ENCODE measurements around the gene ABCC6. TPM values are rescaled to one million over a fixed set of nuclear protein-coding genes. Genes with fewer than 3 reads are reported as not detected.

The ABCC6 gene
- total RNA-seq, 3 donors from 2014 or later (not counting 1 experiment from before 2014, with no cell fraction given) = 0.16 to 0.25 TPM; not detected in 1

DNA sequence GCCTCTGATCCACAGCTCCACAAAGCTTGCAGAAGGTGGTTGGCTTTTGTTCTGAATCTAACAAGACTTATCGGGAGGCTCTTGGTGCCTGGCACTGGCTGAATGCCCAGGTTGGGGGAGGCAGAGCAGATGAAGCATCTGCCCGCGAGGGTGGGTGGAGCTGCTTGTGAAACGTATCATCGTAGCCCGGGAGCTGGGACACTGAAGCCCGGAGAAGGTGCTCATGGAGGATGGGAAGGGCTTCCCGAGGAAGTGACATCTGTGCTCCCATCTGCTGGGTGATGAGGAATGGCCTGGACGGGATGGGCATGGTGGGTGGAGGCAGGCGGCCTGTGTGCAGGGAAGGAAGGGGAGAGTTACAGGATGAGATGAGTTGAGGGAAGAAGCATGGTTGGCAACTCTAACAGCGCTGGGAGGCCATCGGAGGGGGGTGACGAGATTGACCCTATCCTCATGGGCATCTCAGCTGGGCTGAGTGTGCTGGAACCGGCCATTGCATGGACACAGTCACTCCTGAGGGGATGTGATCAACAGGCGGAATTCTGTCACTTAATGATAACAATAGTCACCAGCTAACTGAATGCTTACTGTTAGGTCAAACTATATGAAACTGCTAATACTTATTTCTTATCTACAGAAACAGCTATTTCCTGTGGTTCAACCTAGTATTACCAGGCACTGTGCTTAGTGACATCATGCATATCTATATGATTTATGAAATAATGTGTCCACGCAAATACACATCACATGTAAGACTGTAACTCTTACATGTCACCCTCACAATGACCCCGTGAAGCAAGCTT is 102.7 kb downstream of the ABCC6 start:
- H3K4me1 Mint-ChIP-seq = peaks cover 24 to 26% of the 10 kb centered on the region in 2 donors
- H3K4me3 Mint-ChIP-seq = peak overlapping the region; percentile 49
- H3K9me3 Mint-ChIP-seq = peaks cover 0 to 7% of the 10 kb centered on the region in 2 donors
- Histone ChIP-seq H3K36me3 (ENCODE audit: control insufficient read depth, insufficient read depth, low read length) (peaks cover 37% of the 10 kb centered on the region), H3K9me3 (ENCODE audit: control insufficient read depth, insufficient read depth, low read length) (peaks cover 15% of the 10 kb centered on the region), H3K27ac (ENCODE audit: low read length) (no peak overlapping the region), H3K27me3 (ENCODE audit: control insufficient read depth, insufficient read depth, low read length) (no peaks in the 10 kb centered on the region), H3K4me3 (ENCODE audit: low read length) (no peak overlapping the region), H3K4me1 (ENCODE audit: control insufficient read depth, insufficient read depth, low read length) (peaks cover 33% of the 10 kb centered on the region)
- ATAC-seq (peak in 2 of 3 donors; percentile 52 to 80), DNase-seq (no peak)
- 51% methylated on average over 15 of the region's 17 CpGs for WGBS (ENCODE audit: insufficient coverage)
- peak overlapping the region; percentile 18 to 72 for H3K27ac Mint-ChIP-seq
- no peaks in the 10 kb centered on the region for H3K27me3 Mint-ChIP-seq (ENCODE audit: low read depth in 2 of 2)
- intact Hi-C loops (cut with micrococcal nuclease) = loop anchor here (10.0 kb wide), 1 partner anchor 696 kb away; no protein-coding TSS in a partner anchor
- TF ChIP-seq, protein P1, sequence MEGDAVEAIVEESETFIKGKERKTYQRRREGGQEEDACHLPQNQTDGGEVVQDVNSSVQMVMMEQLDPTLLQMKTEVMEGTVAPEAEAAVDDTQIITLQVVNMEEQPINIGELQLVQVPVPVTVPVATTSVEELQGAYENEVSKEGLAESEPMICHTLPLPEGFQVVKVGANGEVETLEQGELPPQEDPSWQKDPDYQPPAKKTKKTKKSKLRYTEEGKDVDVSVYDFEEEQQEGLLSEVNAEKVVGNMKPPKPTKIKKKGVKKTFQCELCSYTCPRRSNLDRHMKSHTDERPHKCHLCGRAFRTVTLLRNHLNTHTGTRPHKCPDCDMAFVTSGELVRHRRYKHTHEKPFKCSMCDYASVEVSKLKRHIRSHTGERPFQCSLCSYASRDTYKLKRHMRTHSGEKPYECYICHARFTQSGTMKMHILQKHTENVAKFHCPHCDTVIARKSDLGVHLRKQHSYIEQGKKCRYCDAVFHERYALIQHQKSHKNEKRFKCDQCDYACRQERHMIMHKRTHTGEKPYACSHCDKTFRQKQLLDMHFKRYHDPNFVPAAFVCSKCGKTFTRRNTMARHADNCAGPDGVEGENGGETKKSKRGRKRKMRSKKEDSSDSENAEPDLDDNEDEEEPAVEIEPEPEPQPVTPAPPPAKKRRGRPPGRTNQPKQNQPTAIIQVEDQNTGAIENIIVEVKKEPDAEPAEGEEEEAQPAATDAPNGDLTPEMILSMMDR (IDR thresholded peaks at IDR 0.05) = no peak
- peaks cover 15% of the 10 kb centered on the region for H3K36me3 Mint-ChIP-seq

DNA sequence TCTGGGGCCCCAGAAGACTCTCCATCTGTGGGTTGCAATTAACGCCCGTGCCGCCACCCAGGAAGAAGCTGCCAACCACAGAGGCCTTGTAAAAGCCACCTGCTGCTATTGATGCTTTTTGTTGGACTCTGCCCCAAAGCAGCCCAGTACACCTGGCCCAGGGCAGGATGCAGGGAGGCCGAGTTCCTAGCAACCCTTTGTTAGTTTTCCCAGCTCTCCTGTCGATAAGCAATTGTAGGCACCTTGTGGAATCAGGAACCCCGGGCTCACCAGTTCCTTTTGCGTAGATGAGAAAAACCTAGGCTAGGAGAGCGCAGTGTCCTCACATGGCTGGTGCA is 103.3 kb downstream of the ABCC6 start:
- no peak overlapping the region for H3K4me3 ChIP-seq (ENCODE audit: low read length)
- peaks cover 0 to 7% of the 10 kb centered on the region in 2 donors for H3K9me3 Mint-ChIP-seq
- peaks cover 15% of the 10 kb centered on the region for H3K9me3 ChIP-seq (ENCODE audit: control insufficient read depth, insufficient read depth, low read length)
- H3K36me3 ChIP-seq (ENCODE audit: control insufficient read depth, insufficient read depth, low read length) = peaks cover 35% of the 10 kb centered on the region
- peaks cover 33% of the 10 kb centered on the region for H3K4me1 ChIP-seq (ENCODE audit: control insufficient read depth, insufficient read depth, low read length)
- no peak overlapping the region for H3K27ac ChIP-seq (ENCODE audit: low read length)
- intact Hi-C loops (cut with micrococcal nuclease) = loop anchor here (10.0 kb wide), 1 partner anchor 695 kb away; no protein-coding TSS in a partner anchor
- H3K27ac Mint-ChIP-seq = peak overlapping the region; percentile 18 to 72
- ATAC-seq (peak in 1 of 3 donors; percentile 66), DNase-seq (peak in 1 of 2 donors; percentile 30)
- TF ChIP-seq, protein P1 (IDR thresholded peaks at IDR 0.05) = no peak
- no peaks in the 10 kb centered on the region for H3K27me3 ChIP-seq (ENCODE audit: control insufficient read depth, insufficient read depth, low read length)
- peak overlapping the region; percentile 49 for H3K4me3 Mint-ChIP-seq
- H3K4me1 Mint-ChIP-seq = peaks cover 24 to 26% of the 10 kb centered on the region in 2 donors
- 31% methylated on average over 8 of the region's 8 CpGs for WGBS (ENCODE audit: insufficient coverage)
- H3K36me3 Mint-ChIP-seq = peaks cover 14% of the 10 kb centered on the region
- H3K27me3 Mint-ChIP-seq (ENCODE audit: low read depth in 2 of 2) = no peaks in the 10 kb centered on the region

DNA sequence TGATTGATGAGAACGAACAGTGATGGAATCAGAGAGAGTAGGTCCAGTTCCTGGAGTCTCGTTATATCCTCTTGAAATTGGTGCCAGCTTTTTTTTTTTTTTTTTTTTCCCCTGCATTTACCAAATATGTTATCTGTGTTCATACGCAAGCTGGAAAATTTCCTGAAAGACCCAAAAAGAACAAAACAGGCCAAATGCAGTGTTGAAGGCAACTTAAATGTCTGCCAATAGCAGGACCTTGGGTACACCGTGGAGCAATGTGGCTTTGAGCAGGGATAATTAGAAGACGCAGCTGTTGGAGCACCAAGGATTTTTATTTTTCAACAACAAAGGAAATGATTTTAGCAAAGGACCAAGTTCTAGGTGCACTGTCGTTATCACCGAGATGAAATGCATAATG is 105.0 kb downstream of the ABCC6 start:
- Histone ChIP-seq H3K4me1 (ENCODE audit: control insufficient read depth, insufficient read depth, low read length) (peaks cover 33% of the 10 kb centered on the region), H3K27me3 (ENCODE audit: control insufficient read depth, insufficient read depth, low read length) (no peaks in the 10 kb centered on the region), H3K27ac (ENCODE audit: low read length) (no peak overlapping the region), H3K9me3 (ENCODE audit: control insufficient read depth, insufficient read depth, low read length) (peaks cover 15% of the 10 kb centered on the region), H3K36me3 (ENCODE audit: control insufficient read depth, insufficient read depth, low read length) (peaks cover 42% of the 10 kb centered on the region), H3K4me3 (ENCODE audit: low read length) (no peak overlapping the region)
- no peak overlapping the region for H3K4me3 Mint-ChIP-seq
- TF ChIP-seq, protein P1 (IDR thresholded peaks at IDR 0.05) = no peak
- ATAC-seq (no peak), DNase-seq (no peak)
- H3K9me3 Mint-ChIP-seq = peaks cover 0 to 4% of the 10 kb centered on the region in 2 donors
- H3K36me3 Mint-ChIP-seq = peaks cover 7% of the 10 kb centered on the region
- intact Hi-C loops (cut with micrococcal nuclease) = no loop called here
- no peak overlapping the region for H3K27ac Mint-ChIP-seq
- WGBS (ENCODE audit: insufficient coverage) = 99% methylated on average over 7 of the region's 7 CpGs
- peaks cover 24 to 26% of the 10 kb centered on the region in 2 donors for H3K4me1 Mint-ChIP-seq
- H3K27me3 Mint-ChIP-seq (ENCODE audit: low read depth in 2 of 2) = no peaks in the 10 kb centered on the region

Measured in natural killer cell (primary cell).